GM12891 (cell line): ENCODE measurements around the gene PDIA5.

Source experiments
- POLR2A ChIP-seq: IDR thresholded peaks from 2 replicates; pipeline ENCODE4 v1.6.1; 2011; ENCODE audit warnings: low read depth, low read length, control low read depth
- TAF1 ChIP-seq: IDR thresholded peaks from 2 replicates; pipeline ENCODE4 v1.6.1; 2011; ENCODE audit warnings: low read depth, low read length, control low read depth

DNA sequence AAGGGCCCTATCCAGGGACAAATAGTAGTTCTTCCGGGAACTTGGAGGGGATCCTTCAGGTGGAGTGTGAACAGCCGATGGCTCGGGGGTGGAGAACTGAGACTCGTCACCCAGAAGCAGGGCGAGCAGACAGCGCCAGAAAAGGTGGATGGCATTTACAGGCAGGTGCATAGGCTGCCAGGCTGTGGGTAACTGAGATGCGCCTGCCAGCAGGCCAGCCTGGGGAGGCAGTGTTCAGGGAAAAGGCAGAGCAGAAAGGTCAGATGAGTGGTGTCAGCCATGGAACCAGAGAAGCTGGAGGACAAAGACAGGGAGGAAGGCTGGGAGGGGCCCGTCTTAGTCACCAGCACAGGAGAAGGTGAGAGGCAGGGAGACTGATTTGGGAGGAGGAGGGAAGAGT, 81.9 kb downstream of the PDIA5 start:
- TF ChIP-seq POLR2A = no peak
- no peak for TF ChIP-seq TAF1
